ENCODE data around the gene SETD4. TPM values are rescaled to one million over a fixed set of nuclear protein-coding genes. Genes with fewer than 3 reads are reported as not detected.

The SETD4 gene
- total and polyA plus RNA-seq, 11 donors = 4.5 to 12.7 (median 10.4) TPM

DNA sequence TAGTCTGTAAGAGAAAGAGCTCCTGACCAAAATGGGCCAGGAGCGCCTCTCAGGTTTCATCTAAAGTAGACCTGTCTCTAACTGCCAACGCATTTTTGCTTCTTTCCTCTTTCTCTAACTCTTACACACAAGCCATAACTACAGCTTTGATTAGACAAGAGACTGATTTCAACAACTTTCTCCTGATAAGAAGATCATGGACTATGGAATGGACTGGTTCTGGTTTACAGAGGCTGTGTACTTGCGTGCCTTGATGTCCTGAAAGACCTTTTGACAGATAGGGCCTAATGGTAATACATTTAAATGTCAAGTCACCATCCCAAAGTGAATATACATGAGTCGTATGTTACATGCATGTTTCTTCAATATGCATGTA lies 3.7 kb upstream of the SETD4 start:
- intact Hi-C loops (cut with DNase I) = loop anchor here in 5 of 10 donors (5.0 to 10.0 kb wide), 3 partner anchors 38 to 51 kb away; no protein-coding TSS in a partner anchor
- WGBS, 4 donors = 74 to 80% (median 78%) methylated on average over 4 of the region's 4 CpGs
- Histone ChIP-seq H3K4me1 (peaks cover 0 to 13% (median 9%) of the 10 kb centered on the region in 12 donors), H3K27ac (no peak overlapping the region), H3K36me3 (no peaks in the 10 kb centered on the region), H3K9me3 (peaks cover 0 to 9% (median 0%) of the 10 kb centered on the region in 12 donors), H3K4me3 (no peak overlapping the region), H3K27me3 (no peaks in the 10 kb centered on the region)
- TF ChIP-seq POLR2A (IDR thresholded peaks at IDR 0.05) = no peak
- TF ChIP-seq, protein P1, sequence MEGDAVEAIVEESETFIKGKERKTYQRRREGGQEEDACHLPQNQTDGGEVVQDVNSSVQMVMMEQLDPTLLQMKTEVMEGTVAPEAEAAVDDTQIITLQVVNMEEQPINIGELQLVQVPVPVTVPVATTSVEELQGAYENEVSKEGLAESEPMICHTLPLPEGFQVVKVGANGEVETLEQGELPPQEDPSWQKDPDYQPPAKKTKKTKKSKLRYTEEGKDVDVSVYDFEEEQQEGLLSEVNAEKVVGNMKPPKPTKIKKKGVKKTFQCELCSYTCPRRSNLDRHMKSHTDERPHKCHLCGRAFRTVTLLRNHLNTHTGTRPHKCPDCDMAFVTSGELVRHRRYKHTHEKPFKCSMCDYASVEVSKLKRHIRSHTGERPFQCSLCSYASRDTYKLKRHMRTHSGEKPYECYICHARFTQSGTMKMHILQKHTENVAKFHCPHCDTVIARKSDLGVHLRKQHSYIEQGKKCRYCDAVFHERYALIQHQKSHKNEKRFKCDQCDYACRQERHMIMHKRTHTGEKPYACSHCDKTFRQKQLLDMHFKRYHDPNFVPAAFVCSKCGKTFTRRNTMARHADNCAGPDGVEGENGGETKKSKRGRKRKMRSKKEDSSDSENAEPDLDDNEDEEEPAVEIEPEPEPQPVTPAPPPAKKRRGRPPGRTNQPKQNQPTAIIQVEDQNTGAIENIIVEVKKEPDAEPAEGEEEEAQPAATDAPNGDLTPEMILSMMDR (IDR thresholded peaks at IDR 0.05) = no peak
- ATAC-seq = no peak
- no peak for DNase-seq

GRCh38 chr21:36063375-36064084 lies 3.2 kb upstream of the SETD4 start:
- Histone ChIP-seq H3K27ac (no peak overlapping the region), H3K4me3 (no peak overlapping the region), H3K4me1 (peaks cover 0 to 16% (median 13%) of the 10 kb centered on the region in 12 donors), H3K9me3 (peaks cover 0 to 4% (median 0%) of the 10 kb centered on the region in 12 donors), H3K36me3 (peaks cover 0 to 3% (median 2%) of the 10 kb centered on the region in 9 donors), H3K27me3 (no peaks in the 10 kb centered on the region)
- TF ChIP-seq, protein P1 (IDR thresholded peaks at IDR 0.05) = no peak
- no peak for TF ChIP-seq POLR2A (IDR thresholded peaks at IDR 0.05)
- 71 to 82% (median 76%) methylated on average over 14 of the region's 14 CpGs for WGBS, 4 donors
- intact Hi-C loops (cut with DNase I) = loop anchor here in 5 of 10 donors (5.0 to 10.0 kb wide), 3 partner anchors 39 to 51 kb away; no protein-coding TSS in a partner anchor
- no peak for ATAC-seq
- no peak for DNase-seq

- intact Hi-C loops (cut with DNase I) = loop anchor here in 6 of 10 donors (2.0 to 10.0 kb wide), 4 partner anchors 41 to 53 kb away; no protein-coding TSS in a partner anchor
- peaks cover 0 to 24% (median 22%) of the 10 kb centered on the region in 9 donors for H3K36me3 ChIP-seq
- H3K27me3 ChIP-seq = no peaks in the 10 kb centered on the region
- no peak overlapping the region for H3K27ac ChIP-seq
- DNase-seq = no peak
- no peaks in the 10 kb centered on the region for H3K9me3 ChIP-seq
- ATAC-seq = no peak
- peaks cover 0 to 24% (median 13%) of the 10 kb centered on the region in 12 donors for H3K4me1 ChIP-seq
- H3K4me3 ChIP-seq = no peak overlapping the region
- WGBS, 4 donors = 94 to 100% (median 97%) methylated on average over 2 of the region's 2 CpGs
- no peak for TF ChIP-seq POLR2A (IDR thresholded peaks at IDR 0.05)
- TF ChIP-seq, protein P1 (IDR thresholded peaks at IDR 0.05) = no peak
Observed at GRCh38 chr21:36061445-36061844, 1.1 kb upstream of the SETD4 start.

- Histone ChIP-seq H3K27me3 (no peaks in the 10 kb centered on the region), H3K9me3 (no peaks in the 10 kb centered on the region), H3K4me1 (peaks cover 0 to 36% (median 17%) of the 10 kb centered on the region in 12 donors), H3K36me3 (peaks cover 0 to 41% (median 38%) of the 10 kb centered on the region in 9 donors), H3K27ac (peak overlapping the region; percentile 82 to 97 (median 95)), H3K4me3 (peak overlapping the region; percentile 58 to 96 (median 82))
- ATAC-seq (peak; percentile 42 to 62 (median 54)), DNase-seq (peak; percentile 29 to 65 (median 49))
- intact Hi-C loops (cut with DNase I) = loop anchor here in 7 of 10 donors (2.0 to 10.0 kb wide), 5 partner anchors 43 to 55 kb away; no protein-coding TSS in a partner anchor
- TF ChIP-seq, protein P1 (IDR thresholded peaks at IDR 0.05) = no peak
- no peak for TF ChIP-seq POLR2A (IDR thresholded peaks at IDR 0.05)
- WGBS, 4 donors = 1% methylated on average over 21 to 34 of the region's 34 CpGs
Observed at GRCh38 chr21:36059823-36060158, 535 bp downstream of the SETD4 start.
